HepG2 (cell line): ENCODE measurements around the gene TNFSF10. TPM values are rescaled to one million over a fixed set of nuclear protein-coding genes. Genes with fewer than 3 reads are reported as not detected.

Experiments
- ASH2L ChIP-seq: fragments of 300-600, 200-600 bp; sonication (generic); IDR thresholded peaks from 2 replicates; pipeline ENCODE4 v1.7.0; 2017; ENCODE audit warnings: low read depth, mild to moderate bottlenecking, moderate library complexity, mixed read lengths, low read length; ENCODE audit not compliant: insufficient read length
- CREB3 ChIP-seq: sonication (generic); formaldehyde crosslinking; IDR thresholded peaks from 2 replicates; pipeline ENCODE4 v1.5.0; 2020; ENCODE audit warnings: missing genetic modification reagents
- KAT2B ChIP-seq: fragments of 150-350 bp; IDR thresholded peaks from 2 replicates; pipeline ENCODE4 v1.6.1; 2014; ENCODE audit warnings: low read depth, low read length, borderline replicate concordance
- KLF6 ChIP-seq: IDR thresholded peaks from 2 replicates; pipeline ENCODE4 v1.8.0; 2016; ENCODE audit warnings: missing biosample characterization, missing genetic modification reagents
- RAD51 ChIP-seq: fragments of 450-650 bp; IDR thresholded peaks from 2 replicates; pipeline ENCODE4 v1.6.1; 2016; ENCODE audit warnings: borderline replicate concordance
- REXO4 ChIP-seq: sonication (generic); formaldehyde crosslinking; IDR thresholded peaks from 2 replicates; pipeline ENCODE4 v1.8.0; 2022; ENCODE audit warnings: missing genetic modification reagents, mild to moderate bottlenecking, borderline replicate concordance
- RFX3 ChIP-seq: IDR thresholded peaks from 2 replicates; pipeline ENCODE4 v1.6.1; 2016; ENCODE audit warnings: missing biosample characterization, missing genetic modification reagents
- SP2 ChIP-seq: sonication (generic); formaldehyde crosslinking; IDR thresholded peaks from 2 replicates; pipeline ENCODE4 v1.5.1; 2020; ENCODE audit warnings: mild to moderate bottlenecking, missing genetic modification reagents
- ZMYM2 ChIP-seq: sonication (generic); formaldehyde crosslinking; IDR thresholded peaks from 2 replicates; pipeline ENCODE4 v1.8.0; 2022; ENCODE audit warnings: mild to moderate bottlenecking, missing genetic modification reagents
- ZNF10 ChIP-seq: sonication (generic); formaldehyde crosslinking; IDR thresholded peaks from 2 replicates; pipeline ENCODE4 v1.4.0; 2020; ENCODE audit warnings: mild to moderate bottlenecking, low read depth, missing genetic modification reagents, borderline replicate concordance
- ZNF282 ChIP-seq: fragments of 450-650 bp; IDR thresholded peaks from 2 replicates; pipeline ENCODE4 v1.6.1; 2018; ENCODE audit not compliant: partially characterized antibody
- ZNF318 ChIP-seq: sonication (generic); formaldehyde crosslinking; IDR thresholded peaks from 2 replicates; pipeline ENCODE4 v1.4.0; 2020; ENCODE audit warnings: mild to moderate bottlenecking, missing genetic modification reagents
- ZNF367 ChIP-seq: sonication (generic); formaldehyde crosslinking; IDR thresholded peaks from 2 replicates; pipeline ENCODE4 v1.4.0; 2020; ENCODE audit warnings: missing genetic modification reagents, borderline replicate concordance
- ZNF569 ChIP-seq: sonication (generic); formaldehyde crosslinking; IDR thresholded peaks from 2 replicates; pipeline ENCODE4 v1.5.0; 2020; ENCODE audit warnings: mild to moderate bottlenecking, missing genetic modification reagents, moderate library complexity, borderline replicate concordance
- ZNF615 ChIP-seq: sonication (generic); formaldehyde crosslinking; IDR thresholded peaks from 2 replicates; pipeline ENCODE4 v1.5.0; 2020; ENCODE audit warnings: mild to moderate bottlenecking, missing genetic modification reagents, borderline replicate concordance
- ZNF644 ChIP-seq: IDR thresholded peaks from 2 replicates; pipeline ENCODE4 v1.6.1; 2016; ENCODE audit warnings: low read depth
- polyA plus RNA-seq, 8 experiments: library from polyadenylated mRNA; depleted of rRNA in 3 of 8; stranded (reverse) in 7 of 8; unstranded in 1 of 8; fragments of >200 nt; fragmentation: Illumina TruSeq in 4 of 8; extraction: Trizol in 4 of 8; gene quantifications; 2 replicates each; pipeline versions ENCODE4 v1.2.1 to v1.2.3, GENCODE V29; 2011 to 2016; ENCODE audit warnings: low read depth in 4 of 8, missing spikeins in 1 of 8, mixed read lengths in 1 of 8; ENCODE audit not compliant: insufficient read depth in 1 of 8
- total RNA-seq, 5 experiments: library from RNA; depleted of rRNA; stranded (reverse); fragments of >200 nt; fragmentation: Illumina TruSeq; extraction: Trizol; gene quantifications; 2 replicates each; pipeline ENCODE4 v1.2.3, GENCODE V29; 2016; ENCODE audit warnings: low read depth in 1 of 5
- TF ChIP-seq, protein P1 (sequence below): sonication (generic); formaldehyde crosslinking; IDR thresholded peaks from 2 replicates; pipeline ENCODE4; 2020; ENCODE audit warnings: missing genetic modification reagents, mild to moderate bottlenecking, borderline replicate concordance

TNFSF10 gene
- total and polyA plus RNA-seq, 2 of the 13 experiments (the other 11 are each of a cell fraction or from before 2014, with no cell fraction given): 8.4 to 9.9 TPM

GRCh38 chr3:172522871-172523818 is at the start of gene TNFSF10 (continued):
- TF ChIP-seq REXO4 (CRISPR knock-in tag): no peak
- peak; percentile 40 for TF ChIP-seq ASH2L
- TF ChIP-seq ZNF569: no peak
- TF ChIP-seq KAT2B: no peak
- no peak; the same call in 1 of the 2 replicates for TF ChIP-seq KLF6 (CRISPR knock-in tag)
- no peak for TF ChIP-seq ZNF367
- TF ChIP-seq, protein P1, sequence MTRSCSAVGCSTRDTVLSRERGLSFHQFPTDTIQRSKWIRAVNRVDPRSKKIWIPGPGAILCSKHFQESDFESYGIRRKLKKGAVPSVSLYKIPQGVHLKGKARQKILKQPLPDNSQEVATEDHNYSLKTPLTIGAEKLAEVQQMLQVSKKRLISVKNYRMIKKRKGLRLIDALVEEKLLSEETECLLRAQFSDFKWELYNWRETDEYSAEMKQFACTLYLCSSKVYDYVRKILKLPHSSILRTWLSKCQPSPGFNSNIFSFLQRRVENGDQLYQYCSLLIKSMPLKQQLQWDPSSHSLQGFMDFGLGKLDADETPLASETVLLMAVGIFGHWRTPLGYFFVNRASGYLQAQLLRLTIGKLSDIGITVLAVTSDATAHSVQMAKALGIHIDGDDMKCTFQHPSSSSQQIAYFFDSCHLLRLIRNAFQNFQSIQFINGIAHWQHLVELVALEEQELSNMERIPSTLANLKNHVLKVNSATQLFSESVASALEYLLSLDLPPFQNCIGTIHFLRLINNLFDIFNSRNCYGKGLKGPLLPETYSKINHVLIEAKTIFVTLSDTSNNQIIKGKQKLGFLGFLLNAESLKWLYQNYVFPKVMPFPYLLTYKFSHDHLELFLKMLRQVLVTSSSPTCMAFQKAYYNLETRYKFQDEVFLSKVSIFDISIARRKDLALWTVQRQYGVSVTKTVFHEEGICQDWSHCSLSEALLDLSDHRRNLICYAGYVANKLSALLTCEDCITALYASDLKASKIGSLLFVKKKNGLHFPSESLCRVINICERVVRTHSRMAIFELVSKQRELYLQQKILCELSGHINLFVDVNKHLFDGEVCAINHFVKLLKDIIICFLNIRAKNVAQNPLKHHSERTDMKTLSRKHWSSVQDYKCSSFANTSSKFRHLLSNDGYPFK (CRISPR knock-in tag): peak; percentile 64; the same call in 1 of the 2 replicates
- no peak for TF ChIP-seq ZNF282
- no peak for TF ChIP-seq RFX3 (CRISPR knock-in tag)
- TF ChIP-seq ZNF644 (CRISPR knock-in tag): peak; percentile 19; the same call in 1 of the 2 replicates
- no peak for TF ChIP-seq RAD51
- no peak for TF ChIP-seq SP2 (CRISPR knock-in tag)
- no peak for TF ChIP-seq ZNF318 (CRISPR knock-in tag)
- TF ChIP-seq ZMYM2 (CRISPR knock-in tag): 0 out of 2 replicates have a peak, but pooled peaks have one; percentile 44
- no peak for TF ChIP-seq ZNF615 (CRISPR knock-in tag)
- no peak for TF ChIP-seq ZNF10 (CRISPR knock-in tag)
- no peak for TF ChIP-seq CREB3
